Kidney epithelial cell (primary cell): ENCODE measurements around the gene CFAP251. TPM values are rescaled to one million over a fixed set of nuclear protein-coding genes. Genes with fewer than 3 reads are reported as not detected.

Experiments used
- DNase-seq: peaks from one replicate; pipeline ENCODE4 v3.0.0-alpha.2; 2010; ENCODE audit warnings: low read depth
- H3K27me3 ChIP-seq: 2 replicates; pipeline ENCODE4 v1.6.0; 2011; ENCODE audit warnings: low read length; ENCODE audit not compliant: control insufficient read depth, insufficient read depth
- H3K36me3 ChIP-seq: 2 replicates; pipeline ENCODE4 v1.5.1; 2011; ENCODE audit warnings: low read length; ENCODE audit not compliant: control insufficient read depth, insufficient read depth
- H3K4me3 ChIP-seq: 2 replicates; pipeline ENCODE4 v1.5.1; 2011; ENCODE audit warnings: low read depth, mild to moderate bottlenecking, control low read depth, low read length
- CTCF ChIP-seq: IDR thresholded peaks from 2 replicates; pipeline ENCODE4 v1.5.1; 2011; ENCODE audit warnings: mild to moderate bottlenecking, moderate library complexity, low read length, control low read depth, inconsistent platforms; ENCODE audit not compliant: insufficient read depth, poor library complexity, severe bottlenecking
- total RNA-seq: library from RNA; depleted of rRNA; stranded (reverse); fragments of >200 nt; gene quantifications from 2 replicates; pipeline ENCODE4 v1.2.3, GENCODE V29; 2015

Gene CFAP251
- total RNA-seq, 1 donor from 2014 or later, result 3.7 TPM

GRCh38 chr12:121970581-121971300 is 52.3 kb downstream of the CFAP251 start:
- no peak for TF ChIP-seq CTCF
- Histone ChIP-seq H3K4me3 (no peak overlapping the region), H3K27me3 (no peaks in the 10 kb centered on the region), H3K36me3 (no peaks in the 10 kb centered on the region)
- DNase-seq, result no peak

DNA sequence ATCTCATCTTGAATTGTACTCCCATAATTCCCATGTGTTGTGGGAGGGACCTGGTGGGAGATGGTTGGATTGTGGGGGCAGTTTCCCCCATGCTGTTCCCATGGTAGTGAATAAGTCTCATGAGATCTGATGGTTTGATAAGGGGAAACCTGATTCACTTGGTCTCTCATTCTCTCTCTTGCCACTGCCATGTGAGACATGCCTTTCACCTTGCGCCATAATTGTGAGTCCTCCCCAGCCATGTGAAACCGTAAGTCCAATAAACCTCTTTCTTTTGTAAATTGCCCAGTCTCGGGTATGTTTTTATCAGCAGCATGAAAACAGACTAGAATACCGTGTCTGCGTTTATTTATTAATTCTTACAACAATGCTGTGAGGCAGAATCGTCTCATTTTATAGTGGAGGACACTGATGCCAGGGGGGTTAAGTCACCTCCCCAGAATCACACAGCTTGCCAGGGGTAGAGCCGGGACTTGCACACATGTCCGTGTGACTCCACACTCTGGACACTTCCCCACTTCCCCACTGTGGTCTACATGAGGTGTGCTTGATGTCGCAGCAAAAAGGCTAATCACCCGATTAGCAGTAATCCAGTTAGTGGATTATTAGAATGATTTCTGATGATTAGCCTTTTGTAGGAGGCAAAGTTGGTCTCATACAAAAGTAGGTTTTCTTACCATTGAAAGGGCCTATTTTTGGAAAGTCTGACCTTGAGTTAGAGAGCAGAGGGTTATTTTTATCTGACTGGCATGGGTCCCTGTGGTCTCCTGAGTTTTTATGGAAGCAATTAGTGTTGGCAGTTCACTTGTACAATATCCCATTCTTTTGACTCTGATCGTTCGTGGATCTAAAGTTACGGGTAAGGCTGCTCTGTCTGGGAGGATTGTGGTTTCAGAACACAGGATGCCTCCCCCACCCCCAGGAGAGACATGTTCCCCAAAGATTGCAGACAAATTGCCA is 55.9 kb downstream of the CFAP251 start:
- H3K36me3 ChIP-seq, result no peaks in the 10 kb centered on the region
- H3K27me3 ChIP-seq, result no peaks in the 10 kb centered on the region
- no peak overlapping the region for H3K4me3 ChIP-seq
- DNase-seq, result no peak
- no peak for TF ChIP-seq CTCF

DNA sequence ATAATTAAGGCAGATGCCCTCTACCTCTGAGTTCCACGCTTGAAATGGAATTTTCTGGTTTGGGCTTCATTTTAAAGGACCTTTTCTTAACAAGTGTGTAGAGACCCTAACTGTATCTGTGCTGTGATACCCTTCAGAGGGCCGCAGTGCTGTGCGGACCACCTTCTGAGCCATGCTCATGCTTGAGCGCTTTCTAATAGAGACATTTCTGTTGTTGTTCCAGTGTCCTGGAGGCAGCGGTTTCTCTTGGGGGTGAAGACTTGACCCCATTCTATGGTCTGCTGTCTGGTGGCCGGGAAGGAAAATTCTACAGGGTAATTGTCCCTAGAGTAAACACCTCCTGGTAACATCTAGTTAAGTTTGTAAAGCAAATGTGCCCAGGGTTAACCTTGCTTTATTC is 56.6 kb downstream of the CFAP251 start:
- no peaks in the 10 kb centered on the region for H3K36me3 ChIP-seq
- TF ChIP-seq CTCF, result no peak
- no peaks in the 10 kb centered on the region for H3K27me3 ChIP-seq
- no peak overlapping the region for H3K4me3 ChIP-seq
- no peak for DNase-seq

DNA sequence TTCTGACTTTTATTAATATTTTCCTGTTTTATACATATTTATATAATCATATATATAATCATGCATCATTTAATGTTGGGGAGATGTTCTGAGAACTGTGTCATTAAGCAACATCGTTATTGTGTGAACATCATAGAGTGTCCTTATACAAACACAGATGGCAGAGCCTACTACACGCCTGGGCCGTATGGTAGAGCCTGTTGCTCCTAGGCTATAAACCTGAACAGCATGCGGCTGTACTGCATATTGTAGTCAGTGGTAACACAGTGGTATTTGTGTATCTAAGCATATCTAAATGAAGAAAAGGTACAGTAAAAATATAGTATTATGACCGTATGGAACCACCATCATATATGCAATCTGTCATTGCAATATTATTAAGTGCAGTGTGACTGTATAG is 58.6 kb downstream of the CFAP251 start:
- no peak for DNase-seq
- H3K4me3 ChIP-seq, result no peak overlapping the region
- H3K27me3 ChIP-seq, result no peaks in the 10 kb centered on the region
- no peaks in the 10 kb centered on the region for H3K36me3 ChIP-seq
- no peak for TF ChIP-seq CTCF

- TF ChIP-seq CTCF, result no peak
- Histone ChIP-seq H3K4me3 (no peak overlapping the region), H3K36me3 (no peaks in the 10 kb centered on the region), H3K27me3 (no peaks in the 10 kb centered on the region)
- no peak for DNase-seq
These were observed 61.9 kb downstream of the CFAP251 start for GRCh38 chr12:121980191-121980891.
